Testis (tissue), 2 donors: Measurements from ENCODE around the gene GSTA3.

Source experiments
- CTCF ChIP-seq, 3 experiments: fragments of 450-650 bp in 2 of 3; fragments of 200-600 bp in 1 of 3; sonication (generic) in 1 of 3; IDR thresholded peaks; one replicate each; pipeline ENCODE4 v1.5.1; 2016 to 2019; ENCODE audit warnings: antibody characterized with exemption in 3 of 3, mild to moderate bottlenecking in 2 of 3, moderate library complexity in 1 of 3
- POLR2A ChIP-seq: fragments of 450-650 bp; IDR thresholded peaks from one replicate; pipeline ENCODE4 v1.6.1; 2017; ENCODE audit warnings: antibody characterized with exemption, mild to moderate bottlenecking, moderate library complexity

- TF ChIP-seq POLR2A (no peak), CTCF (IDR thresholded peaks at IDR 0.05) (no peak)
Measured at GRCh38 chr6:52909531-52909930, at the start of gene GSTA3.
